ENCODE data around the gene WAS. TPM values are rescaled to one million over a fixed set of nuclear protein-coding genes. Genes with fewer than 3 reads are reported as not detected.
A peak's percentile ranks its signal among the peaks of the same experiment; 100 is the strongest.

Gene WAS
- total RNA-seq, 3 donors from 2014 or later (not counting 1 experiment from before 2014, with no cell fraction given): 136 to 149 (median 141) TPM

DNA sequence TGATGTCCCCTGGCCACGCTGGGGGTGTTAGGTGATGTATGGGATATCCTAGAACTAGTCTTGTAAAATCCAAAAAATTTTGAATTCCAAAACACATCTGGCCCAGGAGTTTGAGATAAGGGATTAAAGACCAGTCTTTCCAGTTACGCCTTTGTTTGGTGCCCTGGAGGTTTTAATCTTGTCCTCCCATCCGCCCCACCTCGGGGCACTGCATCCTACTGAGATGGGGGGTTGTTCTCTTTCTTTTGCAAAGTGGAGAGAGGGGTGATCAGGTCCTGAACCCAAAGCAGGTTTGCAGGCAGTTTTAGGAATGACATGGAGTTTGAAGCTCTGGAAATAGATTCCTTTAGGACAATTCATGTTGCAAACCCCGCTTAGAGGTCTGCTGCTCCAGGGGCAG lies 14.7 kb downstream of the WAS start:
- 100% methylated on average over 4 of the region's 5 CpGs for WGBS (ENCODE audit: insufficient coverage)
- peaks cover 15% of the 10 kb centered on the region for H3K36me3 ChIP-seq (ENCODE audit: control insufficient read depth, insufficient read depth, low read length)
- Mint-ChIP-seq H3K36me3 (no peaks in the 10 kb centered on the region), H3K4me1 (peaks cover 7 to 29% of the 10 kb centered on the region in 2 donors), H3K27ac (no peak overlapping the region), H3K4me3 (peak overlapping the region; percentile 85), H3K27me3 (ENCODE audit: low read depth in 2 of 2) (no peaks in the 10 kb centered on the region), H3K9me3 (no peaks in the 10 kb centered on the region)
- peaks cover 20% of the 10 kb centered on the region for H3K4me1 ChIP-seq (ENCODE audit: control insufficient read depth, insufficient read depth, low read length)
- ATAC-seq (no peak), DNase-seq (no peak)
- no peaks in the 10 kb centered on the region for H3K27me3 ChIP-seq (ENCODE audit: control insufficient read depth, insufficient read depth, low read length)
- H3K4me3 ChIP-seq (ENCODE audit: low read length): no peak overlapping the region
- TF ChIP-seq, protein P1, sequence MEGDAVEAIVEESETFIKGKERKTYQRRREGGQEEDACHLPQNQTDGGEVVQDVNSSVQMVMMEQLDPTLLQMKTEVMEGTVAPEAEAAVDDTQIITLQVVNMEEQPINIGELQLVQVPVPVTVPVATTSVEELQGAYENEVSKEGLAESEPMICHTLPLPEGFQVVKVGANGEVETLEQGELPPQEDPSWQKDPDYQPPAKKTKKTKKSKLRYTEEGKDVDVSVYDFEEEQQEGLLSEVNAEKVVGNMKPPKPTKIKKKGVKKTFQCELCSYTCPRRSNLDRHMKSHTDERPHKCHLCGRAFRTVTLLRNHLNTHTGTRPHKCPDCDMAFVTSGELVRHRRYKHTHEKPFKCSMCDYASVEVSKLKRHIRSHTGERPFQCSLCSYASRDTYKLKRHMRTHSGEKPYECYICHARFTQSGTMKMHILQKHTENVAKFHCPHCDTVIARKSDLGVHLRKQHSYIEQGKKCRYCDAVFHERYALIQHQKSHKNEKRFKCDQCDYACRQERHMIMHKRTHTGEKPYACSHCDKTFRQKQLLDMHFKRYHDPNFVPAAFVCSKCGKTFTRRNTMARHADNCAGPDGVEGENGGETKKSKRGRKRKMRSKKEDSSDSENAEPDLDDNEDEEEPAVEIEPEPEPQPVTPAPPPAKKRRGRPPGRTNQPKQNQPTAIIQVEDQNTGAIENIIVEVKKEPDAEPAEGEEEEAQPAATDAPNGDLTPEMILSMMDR (IDR thresholded peaks at IDR 0.05): no peak
- intact Hi-C loops (cut with micrococcal nuclease): no loop called here
- no peak overlapping the region for H3K27ac ChIP-seq (ENCODE audit: low read length)
- H3K9me3 ChIP-seq (ENCODE audit: control insufficient read depth, insufficient read depth, low read length): no peaks in the 10 kb centered on the region

DNA sequence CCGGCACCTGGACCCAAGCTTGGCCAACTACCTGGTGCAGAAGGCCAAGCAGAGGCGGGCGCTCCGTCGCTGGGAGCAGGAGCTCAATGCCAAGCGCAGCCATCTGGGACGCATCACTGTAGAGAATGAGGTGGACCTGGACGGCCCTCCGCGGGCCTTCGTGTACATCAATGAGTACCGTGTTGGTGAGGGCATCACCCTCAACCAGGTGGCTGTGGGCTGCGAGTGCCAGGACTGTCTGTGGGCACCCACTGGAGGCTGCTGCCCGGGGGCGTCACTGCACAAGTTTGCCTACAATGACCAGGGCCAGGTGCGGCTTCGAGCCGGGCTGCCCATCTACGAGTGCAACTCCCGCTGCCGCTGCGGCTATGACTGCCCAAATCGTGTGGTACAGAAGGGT lies 16.6 kb downstream of the WAS start:
- TF ChIP-seq, protein P1 (IDR thresholded peaks at IDR 0.05): no peak
- no peak overlapping the region for H3K4me3 ChIP-seq (ENCODE audit: low read length)
- no peaks in the 10 kb centered on the region for H3K27me3 Mint-ChIP-seq (ENCODE audit: low read depth in 2 of 2)
- no peaks in the 10 kb centered on the region for H3K27me3 ChIP-seq (ENCODE audit: control insufficient read depth, insufficient read depth, low read length)
- no peaks in the 10 kb centered on the region for H3K9me3 ChIP-seq (ENCODE audit: control insufficient read depth, insufficient read depth, low read length)
- peaks cover 15% of the 10 kb centered on the region for H3K36me3 ChIP-seq (ENCODE audit: control insufficient read depth, insufficient read depth, low read length)
- peaks cover 16% of the 10 kb centered on the region for H3K4me1 ChIP-seq (ENCODE audit: control insufficient read depth, insufficient read depth, low read length)
- peaks cover 7 to 35% of the 10 kb centered on the region in 2 donors for H3K4me1 Mint-ChIP-seq
- 98% methylated on average over 19 of the region's 23 CpGs for WGBS (ENCODE audit: insufficient coverage)
- intact Hi-C loops (cut with micrococcal nuclease): no loop called here
- no peaks in the 10 kb centered on the region for H3K36me3 Mint-ChIP-seq
- no peak overlapping the region for H3K27ac Mint-ChIP-seq
- no peaks in the 10 kb centered on the region for H3K9me3 Mint-ChIP-seq
- ATAC-seq: no peak
- H3K4me3 Mint-ChIP-seq: no peak overlapping the region
- no peak overlapping the region for H3K27ac ChIP-seq (ENCODE audit: low read length)
- DNase-seq: no peak

DNA sequence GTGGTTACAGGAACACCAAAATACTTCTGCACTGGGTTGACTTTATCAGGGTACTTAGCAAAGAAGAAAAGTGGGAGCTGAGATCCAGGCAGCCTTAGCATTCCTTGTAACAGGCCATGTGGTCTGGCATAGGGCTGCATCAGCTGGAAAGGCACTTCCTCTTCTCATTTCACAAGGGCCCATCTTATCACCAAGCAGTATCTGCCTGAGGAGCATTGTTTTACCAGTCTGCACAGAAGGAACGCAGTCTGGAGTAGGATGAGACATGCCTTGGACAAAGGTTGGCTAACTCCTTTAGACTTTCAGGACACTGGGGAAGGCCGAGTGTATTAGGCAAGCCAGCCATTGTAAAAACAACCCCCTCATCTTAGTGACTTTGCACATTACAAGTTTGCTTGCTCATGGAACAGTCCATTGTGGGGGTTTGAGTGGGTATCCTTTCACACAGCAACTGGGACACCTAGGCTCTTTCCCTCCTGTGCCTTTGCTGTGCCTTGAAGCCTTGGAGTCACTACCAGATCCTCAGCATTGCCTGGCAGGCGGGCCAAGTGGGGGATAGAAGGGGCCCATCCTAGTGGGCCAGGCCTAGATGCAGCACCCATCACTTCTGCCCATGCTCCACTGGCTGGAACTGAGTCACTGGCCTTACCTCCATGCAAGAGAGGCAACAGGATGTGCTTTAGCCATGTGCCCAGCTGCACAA lies 17.5 kb downstream of the WAS start:
- H3K27ac ChIP-seq (ENCODE audit: low read length): no peak overlapping the region
- H3K4me3 ChIP-seq (ENCODE audit: low read length): no peak overlapping the region
- TF ChIP-seq, protein P1 (IDR thresholded peaks at IDR 0.05): no peak
- H3K36me3 ChIP-seq (ENCODE audit: control insufficient read depth, insufficient read depth, low read length): peaks cover 15% of the 10 kb centered on the region
- ATAC-seq (no peak), DNase-seq (no peak)
- 100% methylated on average over 1 of the region's 3 CpGs for WGBS (ENCODE audit: insufficient coverage)
- Mint-ChIP-seq H3K9me3 (no peaks in the 10 kb centered on the region), H3K27ac (no peak overlapping the region), H3K4me3 (no peak overlapping the region), H3K36me3 (no peaks in the 10 kb centered on the region), H3K27me3 (ENCODE audit: low read depth in 2 of 2) (no peaks in the 10 kb centered on the region), H3K4me1 (peaks cover under 1 to 27% of the 10 kb centered on the region in 2 donors)
- intact Hi-C loops (cut with micrococcal nuclease): no loop called here
- no peaks in the 10 kb centered on the region for H3K9me3 ChIP-seq (ENCODE audit: control insufficient read depth, insufficient read depth, low read length)
- no peaks in the 10 kb centered on the region for H3K27me3 ChIP-seq (ENCODE audit: control insufficient read depth, insufficient read depth, low read length)
- H3K4me1 ChIP-seq (ENCODE audit: control insufficient read depth, insufficient read depth, low read length): peaks cover 7% of the 10 kb centered on the region

DNA sequence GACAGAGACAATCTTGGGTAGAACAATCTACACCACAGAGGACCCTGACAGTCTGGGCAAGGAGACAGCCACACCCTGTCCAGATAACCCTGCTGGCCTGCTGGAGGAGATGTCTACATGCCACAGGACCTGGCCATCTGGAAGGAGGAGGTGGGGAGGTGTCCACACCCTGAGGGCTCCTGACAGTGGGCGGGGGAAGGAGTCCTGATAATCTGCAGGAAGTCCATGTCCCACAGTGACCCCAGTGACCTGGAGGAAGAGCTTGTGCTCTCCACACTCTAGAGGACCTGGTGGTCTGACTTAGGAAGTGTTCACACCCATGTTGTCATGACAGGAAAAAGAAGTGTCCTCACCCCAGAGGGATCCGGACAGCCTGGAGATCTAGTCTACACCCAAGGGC lies 18.4 kb downstream of the WAS start:
- Mint-ChIP-seq H3K36me3 (no peaks in the 10 kb centered on the region), H3K9me3 (no peaks in the 10 kb centered on the region), H3K27me3 (ENCODE audit: low read depth in 2 of 2) (no peaks in the 10 kb centered on the region), H3K4me3 (no peak overlapping the region), H3K4me1 (peaks cover 0 to 19% of the 10 kb centered on the region in 2 donors), H3K27ac (no peak overlapping the region)
- no peaks in the 10 kb centered on the region for H3K9me3 ChIP-seq (ENCODE audit: control insufficient read depth, insufficient read depth, low read length)
- DNase-seq: no peak
- H3K36me3 ChIP-seq (ENCODE audit: control insufficient read depth, insufficient read depth, low read length): peaks cover 19% of the 10 kb centered on the region
- H3K4me1 ChIP-seq (ENCODE audit: control insufficient read depth, insufficient read depth, low read length): peaks cover 5% of the 10 kb centered on the region
- no peak overlapping the region for H3K4me3 ChIP-seq (ENCODE audit: low read length)
- no peak for ATAC-seq
- intact Hi-C loops (cut with micrococcal nuclease): no loop called here
- H3K27ac ChIP-seq (ENCODE audit: low read length): no peak overlapping the region
- no peaks in the 10 kb centered on the region for H3K27me3 ChIP-seq (ENCODE audit: control insufficient read depth, insufficient read depth, low read length)
- TF ChIP-seq, protein P1 (IDR thresholded peaks at IDR 0.05): no peak
- WGBS (ENCODE audit: insufficient coverage): 81% methylated on average over 2 of the region's 2 CpGs
